Adipose tissue (tissue), 3 donors: ENCODE measurements around the gene FGF10. TPM values are rescaled to one million over a fixed set of nuclear protein-coding genes. Genes with fewer than 3 reads are reported as not detected.

Source experiments
- H3K27ac ChIP-seq: one replicate; pipeline ENCODE4 v1.5.1; 2013; ENCODE audit warnings: low read depth, low read length
- WGBS, 3 donors: extraction: QIAGEN DNeasy Blood & Tissue Kit; methylation state at CpG; one replicate each; pipeline ENCODE4 v1.1.7; 2013; 5-methylcytosine and 5-hydroxymethylcytosine counted together
- polyA plus RNA-seq, 3 donors: library from polyadenylated mRNA; stranded (reverse); fragments of 200-250 nt; gene quantifications; one replicate each; pipeline ENCODE4 v1.2.3, GENCODE V29; 2013
- donor health status: healthy with polysubstance abuse.
- donor health status: Bipolar disorder and iron deficiency.
- donor health status: healthy.

FGF10 gene
- polyA plus RNA-seq, 3 donors, result 3.5 to 63.3 (median 24.6) TPM

DNA sequence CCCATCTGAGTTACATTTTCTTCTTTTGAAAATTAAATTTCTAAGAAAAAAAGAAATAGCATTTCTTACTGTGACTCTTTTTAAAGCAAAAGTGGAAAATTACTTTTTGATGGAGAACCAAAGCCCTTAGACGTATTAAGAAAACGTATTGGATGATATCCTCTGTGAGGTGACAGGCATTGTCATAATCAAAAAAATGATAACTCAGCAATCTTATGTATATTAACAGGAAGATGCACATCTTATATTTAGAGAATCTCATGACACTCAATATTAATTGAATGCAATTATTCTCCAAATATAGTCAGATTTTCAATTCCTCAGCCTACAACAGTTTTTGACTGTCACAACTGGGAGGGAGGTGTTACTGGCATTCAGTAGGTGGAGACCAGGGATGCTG, 25.1 kb downstream of the FGF10 start:
- no peak overlapping the region for H3K27ac ChIP-seq
- 84 to 94% (median 86%) methylated on average over 2 of the region's 2 CpGs for WGBS, 3 donors

DNA sequence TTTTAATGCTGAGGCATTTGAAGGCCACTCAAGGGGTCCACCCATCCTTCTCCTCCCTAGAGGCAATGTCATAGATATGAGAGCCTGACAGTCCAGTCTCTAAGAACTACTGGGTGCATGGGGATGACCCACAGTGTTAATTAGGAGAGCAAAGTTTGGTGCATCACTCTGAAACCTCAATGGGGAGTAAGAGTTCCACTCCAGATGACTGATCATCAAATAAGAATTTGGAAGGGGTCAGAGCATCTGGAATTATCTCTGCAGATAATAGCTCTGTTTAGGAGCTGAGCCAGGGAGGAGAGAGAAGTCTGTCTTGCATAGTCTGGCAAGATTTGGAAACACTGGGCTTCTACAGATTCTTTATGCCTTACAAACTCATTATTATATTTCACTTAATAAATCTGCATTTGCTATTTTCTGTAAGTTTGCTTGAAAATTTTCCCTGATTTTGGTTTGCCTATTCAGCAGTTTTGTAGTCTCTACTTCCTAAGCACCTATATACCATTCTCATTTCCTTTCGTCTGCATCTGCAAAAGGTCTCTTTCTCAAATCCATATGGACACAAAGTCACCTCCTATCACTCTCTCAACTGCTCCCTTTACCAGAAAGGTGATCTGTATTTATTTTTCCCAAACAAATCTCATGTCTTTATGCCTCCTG, 27.7 kb downstream of the FGF10 start:
- no peak overlapping the region for H3K27ac ChIP-seq
- 63 to 86% (median 84%) methylated on average over 1 of the region's 1 CpG for whole genome bisulfite sequencing, 3 donors

DNA sequence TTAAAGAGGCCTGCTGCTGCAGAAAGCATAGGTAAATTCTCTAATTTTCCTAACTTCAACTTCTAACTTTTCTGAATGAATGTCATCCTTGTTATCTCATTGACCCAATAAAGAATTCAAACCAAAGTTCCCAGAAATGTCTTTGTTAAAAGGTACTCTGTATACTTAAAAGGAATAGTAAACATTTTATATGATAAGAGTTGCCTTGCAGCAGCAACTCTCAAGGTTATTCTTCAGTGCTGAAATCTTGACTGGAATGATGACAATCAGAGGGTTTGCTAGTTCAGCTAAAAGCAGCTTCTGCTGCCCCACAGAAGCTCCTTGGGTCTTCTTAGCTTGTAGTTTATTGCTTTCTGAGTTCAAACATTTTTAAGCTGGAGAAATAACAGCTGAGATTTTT, 28.3 kb downstream of the FGF10 start:
- H3K27ac ChIP-seq, result no peak overlapping the region

DNA sequence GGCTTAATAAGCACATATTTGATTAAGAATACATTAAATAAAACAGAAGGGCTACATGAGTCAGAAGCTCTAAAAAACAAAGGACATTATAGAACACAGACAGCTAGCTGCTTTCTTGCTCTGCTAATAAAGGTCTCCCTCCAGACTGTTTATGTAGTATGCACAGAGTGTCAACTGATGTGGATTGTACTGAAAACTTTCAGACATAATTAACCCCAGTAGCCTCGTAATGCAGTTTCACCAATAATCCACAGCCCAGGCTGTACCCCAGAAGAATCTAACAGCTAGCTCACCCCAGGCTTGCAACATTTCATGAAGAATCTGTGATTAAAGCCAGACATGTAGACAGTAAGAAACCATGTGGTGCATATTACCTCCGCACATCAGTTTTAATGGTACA, 30.8 kb downstream of the FGF10 start:
- WGBS, 3 donors, result 83 to 97% (median 83%) methylated on average over 2 of the region's 2 CpGs

DNA sequence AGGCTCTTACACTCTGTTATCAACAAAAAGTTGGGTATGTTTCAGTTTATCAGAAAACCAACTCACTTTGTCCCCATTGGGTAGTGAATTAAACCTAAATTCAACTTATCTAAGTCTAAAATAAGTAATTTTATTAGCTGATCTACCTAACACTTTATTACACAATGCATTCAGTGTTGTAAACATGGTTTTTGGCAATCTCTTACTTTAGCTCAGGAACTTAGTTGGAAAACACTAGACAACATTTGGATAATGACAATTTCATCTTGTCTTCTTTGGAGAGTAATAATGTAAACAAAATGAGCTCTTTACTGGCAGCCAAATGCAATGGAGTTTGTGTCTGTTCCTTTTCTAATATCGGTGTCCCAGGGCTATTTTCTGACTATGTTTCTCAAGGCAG, 33.0 kb downstream of the FGF10 start:
- no peak overlapping the region for H3K27ac ChIP-seq
- WGBS, 3 donors, result 56 to 88% (median 57%) methylated on average over 1 of the region's 1 CpG

More for the DNA sequence above, 30.8 kb downstream of the FGF10 start:
- no peak overlapping the region for H3K27ac ChIP-seq

DNA sequence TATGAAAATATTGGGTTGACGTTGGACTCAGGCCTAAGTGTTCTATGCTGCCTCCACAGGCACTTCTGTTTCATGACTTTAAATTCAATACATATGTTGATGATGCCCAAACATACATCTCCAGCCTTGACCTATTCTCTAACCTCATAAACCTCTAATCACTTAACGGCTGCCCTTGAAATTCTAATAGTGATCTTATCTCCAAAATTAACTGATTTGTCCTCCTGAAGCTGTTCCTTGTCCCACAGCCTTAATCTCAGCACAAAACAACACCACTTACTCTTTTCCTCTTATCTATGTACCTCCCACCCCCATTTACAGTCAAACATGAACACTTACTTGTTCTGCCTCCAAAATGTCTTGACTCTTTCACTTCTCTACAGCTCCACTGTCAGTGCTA, 43.3 kb downstream of the FGF10 start:
- 52 to 68% (median 66%) methylated on average over 2 of the region's 2 CpGs for WGBS, 3 donors
- H3K27ac ChIP-seq, result no peak overlapping the region

DNA sequence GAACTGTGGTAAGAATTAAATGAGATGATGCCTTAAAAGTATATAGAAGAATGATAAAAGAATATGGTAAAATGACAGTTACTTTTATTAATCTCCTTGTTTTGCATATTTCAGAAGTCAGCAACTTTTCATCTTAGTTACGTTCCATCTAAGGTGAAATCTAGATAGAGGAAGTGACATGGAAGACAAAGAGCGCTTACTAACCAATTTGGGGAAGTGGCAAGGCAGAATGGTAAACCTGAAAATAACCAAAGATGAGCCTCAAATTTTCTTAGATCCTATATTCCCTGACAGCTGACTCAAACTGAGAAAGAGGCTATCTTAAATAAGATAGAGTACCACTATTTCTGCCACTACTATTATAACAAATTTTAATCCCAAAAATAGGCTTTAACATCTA, 52.5 kb downstream of the FGF10 start:
- no peak overlapping the region for H3K27ac ChIP-seq
- WGBS, 3 donors, result 50 to 83% (median 53%) methylated on average over 2 of the region's 2 CpGs

DNA sequence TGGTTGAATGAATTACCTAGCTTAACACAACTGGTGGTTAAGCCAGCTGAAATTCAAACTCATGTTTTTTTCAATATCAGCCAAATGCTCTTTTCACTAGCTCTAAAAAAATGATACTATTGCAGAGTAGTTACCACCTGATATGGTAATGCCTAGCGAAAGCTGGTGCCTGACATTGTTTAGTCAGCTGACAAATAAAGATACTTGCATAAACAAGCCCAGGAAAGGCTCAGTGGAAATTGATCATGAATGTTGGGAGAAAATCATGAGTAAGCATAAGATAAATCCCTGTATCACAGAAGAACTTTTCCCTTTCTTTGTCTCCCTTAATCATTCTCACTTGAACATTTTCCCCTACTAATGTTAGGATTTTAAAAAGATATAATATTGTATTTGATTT, 54.6 kb downstream of the FGF10 start:
- no peak overlapping the region for H3K27ac ChIP-seq
- 34 to 88% (median 70%) methylated on average over 1 of the region's 1 CpG for WGBS, 3 donors

DNA sequence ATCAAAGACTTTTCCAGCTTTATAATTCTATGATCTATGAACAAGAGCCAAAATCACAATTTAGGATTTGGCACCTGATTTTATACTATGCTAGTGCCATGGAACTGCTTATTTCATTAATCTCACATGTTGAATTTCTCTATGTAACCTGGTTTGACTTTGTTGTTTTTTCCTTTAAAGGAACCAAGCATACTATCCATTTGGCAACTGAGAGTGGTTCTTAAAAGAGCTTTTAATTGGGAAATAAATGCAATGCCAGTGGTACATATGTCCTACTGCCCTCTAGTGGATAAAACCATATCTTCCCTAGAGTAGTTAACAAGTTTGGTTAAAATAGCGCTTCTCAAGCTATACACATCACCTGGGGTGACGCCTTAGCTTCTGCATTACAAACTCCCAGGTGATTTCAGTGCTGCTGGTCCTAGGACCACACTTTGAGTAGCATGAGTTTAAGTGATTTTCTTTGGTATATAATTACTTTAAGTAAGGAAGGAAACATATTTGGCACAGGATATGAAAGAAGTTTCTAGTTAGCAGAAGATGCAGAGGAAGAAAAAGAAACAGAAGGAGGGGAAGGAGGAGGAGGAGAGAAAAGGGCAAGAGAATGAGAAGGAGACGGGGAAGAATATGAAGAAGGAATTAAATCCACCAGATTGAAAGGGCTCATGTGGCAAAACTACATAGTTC, 56.8 kb downstream of the FGF10 start:
- WGBS, 3 donors, result 40 to 45% (median 44%) methylated on average over 3 of the region's 3 CpGs
- no peak overlapping the region for H3K27ac ChIP-seq

DNA sequence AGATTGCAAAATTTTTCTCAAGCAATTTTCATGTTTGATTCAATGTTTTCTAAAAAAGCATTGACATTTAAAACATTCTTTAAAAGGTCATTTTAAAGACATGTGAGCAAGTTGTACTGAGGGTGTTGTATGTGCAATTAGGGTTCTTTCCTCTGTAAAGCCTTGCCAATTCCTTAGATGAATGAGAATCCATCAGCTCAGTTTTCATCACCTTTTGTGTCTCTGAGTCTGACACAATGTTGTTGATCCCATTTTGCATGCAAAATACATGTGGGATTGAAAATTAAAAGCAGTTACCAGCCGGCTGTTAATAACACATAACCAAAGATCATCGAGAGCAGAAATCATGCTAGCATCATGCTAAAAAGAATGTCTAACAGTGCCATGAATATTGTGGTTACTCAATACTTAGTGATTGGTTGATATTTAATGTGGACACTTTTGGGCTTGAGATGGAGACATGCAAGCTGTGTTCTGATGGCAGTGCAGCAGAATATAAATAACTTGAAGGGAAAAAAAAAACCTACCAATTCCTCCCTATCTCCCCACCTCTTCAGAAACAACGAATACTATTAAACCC, 57.7 kb downstream of the FGF10 start:
- no peak overlapping the region for H3K27ac ChIP-seq
- WGBS, 3 donors, result 40 to 72% (median 51%) methylated on average over 3 of the region's 3 CpGs

DNA sequence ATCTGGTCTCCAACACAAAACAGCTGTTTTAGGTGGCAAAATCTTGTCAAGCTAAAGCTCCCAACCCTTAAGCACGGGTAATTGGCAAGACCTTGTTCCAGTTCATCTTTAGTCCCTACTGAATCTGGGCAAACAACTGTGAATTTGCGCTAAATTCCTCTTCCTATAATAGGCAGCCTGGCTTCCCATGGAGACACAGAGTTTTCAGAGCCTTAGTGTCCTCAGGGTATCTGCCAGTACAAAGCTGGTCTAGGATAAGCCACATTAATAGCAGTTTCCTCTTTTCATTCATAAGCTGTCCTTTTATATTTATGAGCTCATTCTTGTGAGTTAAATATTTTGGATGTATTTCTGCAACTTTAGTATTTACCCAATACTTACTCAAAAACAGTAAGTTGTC, 59.5 kb downstream of the FGF10 start:
- WGBS, 3 donors, result 60 to 88% (median 75%) methylated on average over 2 of the region's 2 CpGs

DNA sequence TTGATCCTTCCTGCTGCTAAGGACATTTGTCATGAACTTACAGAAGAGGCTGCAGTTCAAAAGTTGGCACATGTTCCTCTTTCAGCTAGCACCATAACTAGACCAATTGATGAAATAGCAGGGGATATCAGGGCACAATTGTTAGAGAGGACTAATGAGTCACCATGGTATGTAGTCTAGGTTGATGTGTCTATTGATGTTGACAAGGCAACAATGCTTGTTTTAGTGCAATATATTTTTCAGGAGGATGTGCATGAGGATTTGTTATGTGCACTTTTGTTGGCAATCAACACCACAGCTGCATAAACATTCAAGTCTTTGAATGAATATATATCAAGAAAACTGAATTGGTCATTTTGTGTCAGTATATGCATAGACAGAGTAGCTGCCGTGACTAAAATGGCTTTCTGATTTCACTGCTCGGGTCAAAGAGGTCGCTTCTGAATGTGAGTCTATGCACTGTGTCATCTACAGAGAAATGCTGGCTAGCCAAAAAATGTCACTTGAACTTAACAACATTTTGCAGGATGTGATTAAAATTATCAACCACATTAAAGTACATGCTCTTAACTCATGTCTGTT, 68.0 kb downstream of the FGF10 start:
- H3K27ac ChIP-seq, result no peak overlapping the region
- 76 to 82% (median 78%) methylated on average over 3 of the region's 3 CpGs for whole genome bisulfite sequencing, 3 donors

More for the DNA sequence above, 59.5 kb downstream of the FGF10 start:
- no peak overlapping the region for H3K27ac ChIP-seq

DNA sequence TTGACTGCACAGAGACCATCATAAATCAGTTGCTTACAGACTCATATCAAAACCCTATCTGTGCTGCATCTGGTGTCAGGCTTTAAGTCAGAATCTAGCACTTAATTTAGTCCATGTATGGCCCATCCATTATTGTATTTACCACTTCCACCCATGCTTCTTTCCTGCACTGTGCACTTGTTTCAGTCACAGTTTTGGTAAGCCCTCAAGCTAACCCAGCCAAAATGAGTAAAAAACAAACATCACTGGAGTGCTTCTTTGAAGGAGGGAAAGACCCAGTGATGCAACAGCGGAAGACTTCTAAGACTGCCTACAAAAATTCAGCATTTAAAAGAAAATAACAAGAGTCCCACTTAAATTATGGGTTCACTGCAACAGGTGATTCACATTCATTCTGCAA, 69.0 kb downstream of the FGF10 start:
- H3K27ac ChIP-seq, result no peak overlapping the region
- WGBS, 3 donors, result 93 to 95% (median 94%) methylated on average over 1 of the region's 1 CpG

DNA sequence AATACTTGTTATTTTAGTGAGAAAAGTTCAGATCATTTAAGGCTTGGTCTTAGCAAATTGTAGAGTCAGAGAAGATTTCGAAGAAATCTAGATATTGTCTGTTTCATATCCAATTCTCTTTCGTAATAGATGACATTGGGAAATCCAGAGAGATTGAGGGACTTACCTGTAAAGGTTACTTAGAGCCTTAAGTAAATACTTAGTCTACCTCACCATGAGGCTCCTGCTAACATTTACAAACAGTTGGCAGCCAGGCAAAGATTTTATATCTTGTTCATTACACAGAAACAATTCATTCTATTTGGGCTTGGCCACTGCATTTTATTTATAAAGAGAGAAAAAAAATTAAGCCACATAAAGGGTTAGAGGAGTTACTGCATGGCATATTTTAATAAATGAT, 70.3 kb downstream of the FGF10 start:
- H3K27ac ChIP-seq, result no peak overlapping the region
- 41 to 86% (median 77%) methylated on average over 2 of the region's 2 CpGs for WGBS, 3 donors

DNA sequence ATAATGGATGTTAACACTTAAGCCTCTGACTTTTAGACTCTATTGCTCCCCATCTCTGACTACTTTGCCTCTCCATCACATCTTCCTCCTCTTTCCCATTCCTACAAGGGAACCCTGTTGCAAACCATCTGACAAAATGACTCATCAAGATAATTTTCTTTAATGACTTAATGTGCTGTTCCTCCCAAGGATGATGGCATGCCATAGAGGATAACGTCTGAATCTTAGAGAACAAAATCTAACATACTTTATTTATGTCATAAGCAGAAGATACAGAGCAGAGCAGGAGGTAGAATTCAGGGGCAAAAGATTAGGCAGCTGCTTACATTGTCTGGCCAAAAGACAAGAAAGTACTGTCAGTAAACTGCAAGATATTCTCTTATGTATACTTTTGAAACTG, 76.8 kb downstream of the FGF10 start:
- WGBS, 3 donors, result 23 to 45% (median 36%) methylated on average over 1 of the region's 1 CpG
- H3K27ac ChIP-seq, result no peak overlapping the region

DNA sequence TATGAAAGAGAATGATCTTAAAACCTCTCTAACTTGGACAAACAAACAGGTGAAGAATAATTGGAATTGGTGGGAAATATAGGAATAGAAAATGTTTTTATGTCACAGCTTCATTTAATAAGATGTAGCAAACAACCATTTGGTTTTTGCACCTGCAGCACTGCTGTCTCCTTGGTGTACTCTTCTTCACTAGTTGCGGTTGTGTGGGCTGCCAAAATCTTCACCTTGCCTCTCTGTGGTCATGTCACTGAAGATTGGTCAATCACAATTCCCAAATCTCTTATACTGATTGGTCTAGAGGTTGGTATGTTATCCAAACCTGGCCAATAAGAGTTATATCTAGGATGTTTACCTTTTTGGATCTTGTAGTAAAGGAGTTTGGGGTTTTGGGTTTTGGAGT, 88.7 kb downstream of the FGF10 start:
- 87 to 96% (median 88%) methylated on average over 1 of the region's 1 CpG for WGBS, 3 donors
- H3K27ac ChIP-seq, result no peak overlapping the region

DNA sequence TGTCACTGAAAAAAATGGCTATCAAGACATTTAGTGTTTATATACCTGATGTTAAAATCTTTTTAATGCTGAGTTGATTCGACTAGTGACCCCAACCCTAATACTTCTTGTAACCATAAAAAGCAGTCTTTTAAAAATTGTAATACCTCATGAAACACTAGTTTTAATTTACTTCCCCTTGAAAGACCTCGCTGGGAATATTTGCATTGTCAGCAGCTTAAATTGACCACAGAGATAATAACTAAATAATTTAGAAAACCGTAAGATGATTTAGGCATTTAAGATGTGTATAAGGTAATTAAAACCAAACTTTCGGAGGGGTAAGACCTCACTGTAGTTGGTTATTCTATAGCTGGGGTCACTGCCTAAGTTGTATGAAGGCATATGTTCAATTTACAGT, 89.8 kb downstream of the FGF10 start:
- H3K27ac ChIP-seq, result no peak overlapping the region
- WGBS, 3 donors, result 73 to 81% (median 78%) methylated on average over 4 of the region's 4 CpGs

DNA sequence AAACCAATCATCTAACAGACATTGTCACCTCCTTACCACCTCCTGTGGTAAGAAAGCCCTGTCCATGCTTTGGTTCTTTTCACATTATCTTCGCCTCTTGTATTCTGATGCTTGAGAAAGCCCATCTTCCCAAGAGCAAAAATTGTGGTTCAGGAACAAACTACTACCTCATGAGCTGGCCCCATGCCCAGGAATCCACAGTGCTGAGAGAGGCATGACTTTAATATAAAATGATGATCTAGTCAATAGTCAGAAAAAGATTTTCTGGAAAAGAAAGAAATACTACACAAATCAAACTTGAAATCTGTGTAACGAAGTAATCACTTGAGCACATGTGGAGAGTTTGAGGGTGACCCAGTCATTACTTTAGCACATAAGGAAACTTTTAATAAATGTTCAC, 94.7 kb downstream of the FGF10 start:
- WGBS, 3 donors, result 67 to 83% (median 71%) methylated on average over 2 of the region's 2 CpGs
- H3K27ac ChIP-seq, result no peak overlapping the region

DNA sequence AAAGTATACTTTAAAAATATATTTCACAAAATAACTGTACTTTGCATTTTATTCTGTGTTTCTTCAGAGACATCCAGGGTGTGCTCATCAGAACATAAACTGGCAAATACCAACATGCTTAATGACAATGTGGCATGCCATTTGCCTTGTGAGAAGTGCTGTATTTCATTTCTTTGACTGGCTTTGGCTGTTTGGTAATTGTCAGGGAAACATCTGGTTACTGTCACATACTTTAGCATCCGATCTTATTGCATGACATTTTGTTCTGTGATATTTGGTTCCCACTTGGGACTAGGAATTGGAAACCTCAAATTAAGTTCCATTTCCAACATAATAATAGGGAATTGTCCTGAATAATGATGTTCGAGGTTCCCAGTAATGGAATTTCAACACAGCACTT, 96.5 kb downstream of the FGF10 start:
- 49 to 81% (median 53%) methylated on average over 2 of the region's 2 CpGs for WGBS, 3 donors
- H3K27ac ChIP-seq, result no peak overlapping the region

DNA sequence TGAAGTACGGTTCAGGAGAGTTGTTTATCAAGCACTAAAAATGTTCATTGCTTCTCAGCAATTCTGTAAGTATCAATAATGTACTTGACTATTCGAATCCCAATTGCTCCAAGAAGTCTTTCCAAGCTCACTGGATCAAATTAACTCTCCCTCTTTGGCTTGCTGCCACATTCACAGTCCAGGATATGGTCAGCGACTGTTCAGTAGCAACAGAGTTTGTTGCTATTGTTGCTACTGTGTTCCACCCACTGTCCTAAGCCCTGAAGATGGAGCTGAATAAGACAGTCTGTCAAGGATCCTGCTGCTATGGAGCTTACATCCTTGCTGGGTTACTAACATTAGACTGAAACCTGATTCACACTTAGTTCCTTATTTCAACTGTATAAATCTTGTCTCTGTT, 110.8 kb downstream of the FGF10 start:
- 55 to 66% (median 56%) methylated on average over 3 of the region's 3 CpGs for WGBS, 3 donors
- H3K27ac ChIP-seq, result no peak overlapping the region
